NCI-H146 (cell line): Measurements from ENCODE around the gene SPEN.
"Not testable (repeated sequence)": the region's sequence is repeated elsewhere in the genome, so short reads cannot be mapped to it uniquely, and the experiment has no call there.

Experiments
- DNase-seq: peaks from one replicate; lab custom pipeline; 2025; lab: John Stamatoyannopoulos, UW

The SPEN gene

DNA sequence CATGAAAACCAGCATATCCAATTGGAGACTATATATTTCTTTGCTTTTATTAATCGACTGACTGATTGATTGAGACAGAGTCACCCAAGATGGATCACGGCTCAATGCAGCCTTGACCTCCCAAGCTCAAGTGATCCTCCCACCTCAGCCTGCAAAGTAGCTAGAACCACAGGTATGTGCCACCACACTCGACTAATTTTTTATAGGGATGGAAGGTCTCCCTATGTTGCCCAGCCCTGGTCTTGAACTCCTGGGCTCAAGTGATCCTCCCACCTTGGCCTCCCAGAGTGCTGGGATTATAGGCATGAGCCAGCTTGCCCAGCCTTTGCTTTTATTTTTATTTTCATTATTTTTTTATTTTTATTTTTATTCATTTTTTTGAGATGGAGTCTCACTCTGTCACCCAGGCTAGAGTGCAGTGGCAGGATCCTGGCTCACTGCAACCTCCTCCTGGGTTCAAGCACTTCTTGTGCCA lies 5.4 kb downstream of the SPEN start:
- no peak for DNase-seq

DNA sequence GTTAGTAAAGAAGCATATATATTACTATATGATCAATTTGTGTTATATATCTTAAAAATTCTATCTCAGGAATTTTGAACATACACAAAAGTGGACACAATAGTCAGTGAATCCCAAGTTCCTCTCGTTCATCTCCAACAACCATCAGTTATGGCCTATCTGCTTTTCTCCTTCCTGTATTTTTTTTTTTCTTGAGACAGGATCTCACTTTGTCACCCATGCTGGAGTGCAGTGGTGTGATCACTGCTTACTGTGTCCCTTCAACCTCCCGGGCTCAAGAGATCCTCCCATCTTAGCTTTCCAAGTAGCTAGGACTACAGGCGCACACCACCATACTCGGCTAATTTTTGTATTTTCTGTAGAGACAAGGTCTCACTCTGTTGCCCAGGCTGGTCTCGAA lies 9.4 kb downstream of the SPEN start:
- no peak for DNase-seq

- no peak for DNase-seq
These were observed 10.7 kb downstream of the SPEN start for GRCh38 chr1:15858069-15858670.

DNA sequence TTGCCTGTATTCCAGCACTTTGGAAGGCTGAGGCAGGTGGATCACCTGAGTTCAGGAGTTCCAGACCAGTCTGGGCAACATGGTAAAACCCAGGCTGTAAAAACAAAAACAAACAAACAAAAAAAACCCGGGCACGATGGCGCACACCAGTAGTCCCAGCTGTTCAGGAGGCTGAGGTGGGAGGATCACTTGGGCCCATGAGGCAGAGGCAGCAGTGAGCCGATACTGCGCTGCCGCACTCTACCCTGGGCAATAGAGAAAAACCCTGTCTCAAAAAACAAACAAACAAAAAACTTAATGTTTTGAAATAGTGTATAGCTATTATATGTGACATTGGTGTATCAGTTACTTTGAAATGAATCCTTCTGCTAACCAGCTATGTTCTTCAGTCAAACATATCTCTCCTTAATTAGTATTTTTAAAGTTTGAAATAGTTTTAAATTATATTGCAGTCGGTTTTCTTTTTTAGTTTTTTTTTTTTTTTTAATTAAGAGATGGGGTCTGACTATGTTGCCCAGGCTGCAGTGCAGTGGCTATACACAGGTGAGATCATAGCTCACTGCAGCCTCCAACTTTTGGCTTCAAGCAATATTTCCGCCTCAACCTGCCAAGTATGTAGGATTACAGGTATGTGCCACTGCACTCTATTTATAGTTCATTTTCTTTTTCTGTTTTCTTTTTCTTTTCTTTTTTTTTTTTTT lies 11.3 kb downstream of the SPEN start:
- no peak for DNase-seq

DNA sequence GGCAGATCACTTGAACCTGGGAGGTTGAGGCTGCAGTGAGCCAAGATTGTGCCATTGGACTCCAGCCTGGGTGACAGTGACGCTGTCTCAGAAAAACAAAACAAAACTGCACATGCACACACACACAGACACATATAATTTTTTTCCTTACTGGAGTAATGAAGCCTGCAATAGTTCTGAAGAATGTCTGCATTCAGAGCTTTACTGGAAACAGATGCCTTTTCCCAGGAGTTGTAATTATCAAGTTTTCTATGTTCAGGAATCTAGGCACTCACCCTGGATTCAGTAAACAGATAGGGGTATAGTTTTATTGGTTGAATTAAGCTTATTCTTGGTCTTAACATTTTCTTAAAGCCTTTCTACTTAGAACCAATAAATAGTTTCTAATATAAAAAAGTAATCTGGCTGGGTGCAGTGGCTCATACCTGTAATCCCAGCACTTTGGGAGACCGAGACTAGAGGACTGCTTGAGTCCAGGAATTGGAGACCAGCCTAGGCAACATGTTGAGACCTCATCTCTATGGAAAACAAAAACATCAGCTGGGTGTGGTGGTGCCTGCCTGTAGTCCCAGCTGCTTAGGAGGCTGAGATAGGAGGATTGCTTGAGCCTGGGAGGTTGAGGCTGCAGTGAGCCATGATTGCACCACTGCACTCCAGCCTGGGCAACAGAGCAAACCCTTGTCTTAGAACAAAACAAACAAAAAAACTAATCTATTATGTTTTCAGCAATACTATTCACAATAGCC lies 15.8 kb downstream of the SPEN start:
- DNase-seq, result no peak

DNA sequence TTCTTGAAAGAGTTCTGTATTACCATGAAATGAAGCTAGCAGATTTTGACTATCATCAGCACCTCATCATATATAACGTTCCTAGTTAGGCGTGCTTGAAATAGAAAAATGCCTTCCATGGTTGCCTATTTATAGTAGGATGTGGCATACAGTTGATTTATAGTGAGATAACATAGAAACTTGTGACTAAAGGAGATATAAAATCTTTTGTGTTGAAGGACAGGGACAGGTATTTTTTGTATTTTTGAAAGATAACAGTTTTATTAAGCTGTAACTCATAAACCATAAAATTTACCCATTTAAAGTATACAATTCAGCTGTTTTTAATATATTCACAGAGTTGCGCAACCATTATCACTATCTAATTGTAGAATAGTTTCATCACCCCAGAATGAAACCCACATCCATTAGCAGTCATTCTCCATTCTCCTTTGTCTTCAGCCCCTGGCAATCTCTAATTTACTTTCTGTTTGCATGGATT lies 19.3 kb downstream of the SPEN start:
- no peak for DNase-seq

- no peak for DNase-seq
These were observed 19.8 kb downstream of the SPEN start for GRCh38 chr1:15867288-15867687.

- no peak for DNase-seq
These were observed 21.9 kb downstream of the SPEN start for GRCh38 chr1:15869413-15869812.

- no peak for DNase-seq
These were observed 22.9 kb downstream of the SPEN start for GRCh38 chr1:15870421-15870820.

GRCh38 chr1:15874471-15874870 lies 27.0 kb downstream of the SPEN start:
- DNase-seq, result no peak

DNA sequence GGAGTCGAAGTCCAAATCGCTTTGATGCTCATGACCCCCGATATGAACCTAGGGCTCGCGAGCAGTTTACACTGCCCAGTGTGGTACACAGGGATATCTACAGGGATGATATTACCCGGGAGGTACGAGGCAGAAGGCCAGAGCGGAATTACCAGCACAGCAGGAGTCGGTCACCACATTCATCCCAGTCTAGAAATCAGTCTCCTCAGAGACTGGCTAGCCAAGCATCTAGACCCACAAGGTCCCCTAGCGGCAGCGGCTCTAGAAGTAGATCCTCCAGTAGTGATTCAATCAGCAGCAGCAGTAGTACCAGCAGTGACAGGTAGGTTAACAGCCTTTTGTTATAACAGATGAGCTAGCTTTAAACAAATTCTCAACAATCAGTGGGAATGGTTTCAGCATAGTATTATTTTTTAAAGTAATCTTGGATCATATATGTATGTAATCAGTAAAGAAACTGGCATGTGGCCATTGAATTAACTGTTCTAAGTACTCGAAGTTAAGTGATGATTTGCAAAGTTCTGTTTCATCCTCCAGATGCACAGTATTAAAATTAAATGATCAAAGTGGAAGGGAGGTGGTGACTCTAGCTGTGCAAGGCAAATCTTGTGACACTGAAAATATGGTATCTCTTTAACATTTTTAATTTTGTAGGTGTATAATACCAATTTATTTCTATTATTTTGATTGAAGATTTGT lies 29.0 kb downstream of the SPEN start:
- no peak for DNase-seq

GRCh38 chr1:15881961-15882360 lies 34.5 kb downstream of the SPEN start:
- no peak for DNase-seq

DNA sequence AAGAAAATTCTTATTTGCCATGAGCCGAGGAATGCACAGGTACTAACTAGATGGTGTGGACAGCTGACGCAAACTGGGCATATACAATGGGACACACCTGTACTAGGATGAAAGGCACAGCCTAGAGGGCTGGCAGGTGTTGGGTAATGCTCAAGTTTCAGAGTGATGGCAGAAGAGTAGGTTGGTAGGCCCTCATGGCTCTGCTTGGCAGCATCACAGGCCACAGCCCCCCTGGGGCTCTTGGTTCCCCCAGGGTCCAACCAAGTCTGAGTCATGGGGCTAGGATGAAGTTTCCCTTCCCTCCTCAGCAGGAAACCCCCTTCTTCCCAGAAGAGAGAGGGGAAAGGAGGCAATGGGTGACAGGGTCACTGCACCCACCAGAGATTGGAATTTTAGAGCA lies 35.2 kb downstream of the SPEN start:
- no peak for DNase-seq

DNA sequence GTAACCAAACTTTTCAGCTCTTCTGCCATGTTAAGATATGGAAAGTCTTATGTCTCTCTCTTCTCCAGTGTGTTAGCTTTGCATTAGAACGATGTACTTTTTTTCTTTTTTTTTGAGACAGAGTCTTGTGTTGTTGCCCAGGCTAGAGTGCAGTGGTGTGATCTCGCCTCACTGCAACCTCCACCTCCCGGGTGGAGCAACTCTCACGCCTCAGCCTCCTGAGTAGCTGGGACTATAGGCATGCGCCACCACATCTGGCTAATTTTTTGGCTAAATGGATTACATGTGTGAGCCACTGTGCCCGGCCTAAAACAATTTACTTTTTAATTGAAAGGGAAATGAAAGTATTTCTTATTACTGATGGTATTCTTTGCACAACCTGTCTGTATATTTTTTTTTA lies 35.8 kb downstream of the SPEN start:
- no peak for DNase-seq

- no peak for DNase-seq
These were observed 37.0 kb downstream of the SPEN start for GRCh38 chr1:15884477-15884876.

GRCh38 chr1:15885269-15885668 lies 37.8 kb downstream of the SPEN start:
- no peak for DNase-seq

GRCh38 chr1:15885701-15886610 lies 38.4 kb downstream of the SPEN start:
- DNase-seq, result peak; percentile 76

DNA sequence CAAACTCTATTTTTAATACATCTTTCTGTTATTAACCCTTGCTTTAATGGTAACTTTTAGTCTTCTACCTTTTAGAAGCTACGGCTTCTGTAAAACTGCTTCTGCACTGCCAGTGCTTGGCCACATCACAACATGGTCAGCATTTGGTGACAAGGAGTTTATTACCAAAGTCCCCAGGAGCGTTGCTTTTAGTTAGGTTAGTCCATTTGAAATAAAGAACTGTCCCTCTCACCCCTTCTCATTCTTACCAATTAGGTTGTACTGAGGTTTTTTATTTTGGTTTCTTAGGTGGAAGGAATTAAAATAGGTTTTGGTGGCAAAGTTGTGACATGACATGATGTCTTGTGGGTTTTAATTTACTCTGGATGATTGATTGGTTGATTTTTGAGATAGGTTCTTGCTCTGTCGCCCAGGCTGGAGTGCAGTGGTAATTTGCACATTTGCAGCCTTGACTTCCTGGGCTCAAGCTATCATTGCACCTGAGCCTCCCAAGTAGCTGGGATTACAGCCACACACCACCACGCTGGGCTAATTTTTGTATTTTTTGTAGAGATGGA lies 39.2 kb downstream of the SPEN start:
- DNase-seq, result no peak

DNA sequence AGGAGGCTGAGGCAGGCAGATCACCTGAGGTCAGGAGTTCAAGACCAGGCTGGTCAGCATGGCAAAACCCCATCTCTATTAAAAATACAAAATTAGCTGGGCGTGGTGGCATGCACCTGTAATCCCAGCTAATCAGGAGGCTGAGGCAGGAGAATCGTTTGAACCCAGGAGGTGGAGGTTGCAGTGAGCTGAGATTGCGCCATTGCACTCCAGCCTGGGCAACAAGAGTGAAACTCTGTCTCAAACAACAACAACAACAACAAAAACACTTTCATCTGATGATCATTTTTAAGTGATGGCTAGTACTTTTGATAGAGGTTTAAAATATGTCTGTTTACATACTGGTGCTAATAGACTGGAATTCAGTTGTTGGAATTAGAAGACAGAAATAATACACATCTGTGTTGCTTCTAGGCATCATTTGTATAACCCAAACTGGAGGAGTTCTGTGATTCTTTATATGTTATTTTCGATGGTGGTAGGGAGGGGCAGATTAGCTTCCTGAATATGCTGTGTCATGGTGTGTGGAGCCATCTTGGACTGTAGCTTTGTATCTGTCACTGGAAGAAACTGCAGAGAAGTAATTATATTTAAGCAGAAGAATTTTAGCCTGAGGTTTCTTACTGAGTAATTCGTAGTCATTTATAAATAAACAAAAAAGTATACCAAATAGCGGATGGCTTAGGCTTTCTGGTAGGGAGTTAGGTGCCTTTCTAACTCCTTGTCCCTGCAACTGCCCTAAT lies 45.5 kb downstream of the SPEN start:
- not testable (repeated sequence) for DNase-seq

GRCh38 chr1:15895233-15895632 lies 47.7 kb downstream of the SPEN start:
- DNase-seq, result no peak
